NK-92 treated with Interleukin-12 subunit alpha and Interleukin-12 subunit beta, amount 100 ng/mL, for 24 hours (cell line): ENCODE measurements around the gene MPHOSPH9.

ENCODE experiments used
- DNase-seq: peaks from one replicate; lab custom pipeline; 2025; lab: John Stamatoyannopoulos, UW

MPHOSPH9 gene

DNA sequence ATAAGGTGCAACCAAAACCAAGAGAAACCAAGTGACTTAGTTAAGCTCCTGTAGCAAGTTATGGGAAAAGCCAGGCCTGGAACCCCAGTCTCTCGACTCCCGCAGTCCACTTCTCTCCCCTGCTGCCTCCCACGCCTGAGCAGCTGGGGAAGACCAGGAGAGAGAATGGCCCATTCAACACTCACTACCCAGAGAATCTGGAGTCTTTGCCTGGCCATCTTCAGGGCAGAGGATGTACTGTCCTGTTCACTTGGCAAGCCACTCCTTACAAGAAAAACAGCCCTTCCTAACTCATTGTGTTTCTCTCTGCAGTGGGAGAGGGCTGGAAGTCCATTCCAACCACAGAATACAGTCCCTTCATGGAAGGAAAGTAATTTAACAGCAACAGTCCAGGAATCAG, 83.9 kb downstream of the MPHOSPH9 start:
- no peak for DNase-seq

DNA sequence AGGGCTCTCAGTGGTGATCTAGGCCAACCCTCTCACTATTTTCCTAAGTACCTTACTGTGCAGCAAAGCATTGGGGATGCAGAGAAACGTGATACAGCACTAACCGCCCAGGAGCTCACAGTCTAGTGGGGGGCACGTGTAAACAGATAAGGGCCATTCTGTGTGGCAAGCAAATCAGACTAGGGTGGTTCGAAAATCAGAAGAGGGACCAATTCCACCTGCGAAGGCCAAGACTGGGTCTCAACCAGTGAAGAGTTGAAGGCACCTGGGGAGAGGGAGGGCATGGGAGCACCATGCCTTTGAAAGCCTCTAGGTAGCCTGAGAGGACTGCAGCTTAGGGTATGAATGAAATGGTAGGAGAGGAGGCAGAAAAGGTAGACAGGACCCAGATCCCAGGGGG, 84.3 kb downstream of the MPHOSPH9 start:
- no peak for DNase-seq

DNA sequence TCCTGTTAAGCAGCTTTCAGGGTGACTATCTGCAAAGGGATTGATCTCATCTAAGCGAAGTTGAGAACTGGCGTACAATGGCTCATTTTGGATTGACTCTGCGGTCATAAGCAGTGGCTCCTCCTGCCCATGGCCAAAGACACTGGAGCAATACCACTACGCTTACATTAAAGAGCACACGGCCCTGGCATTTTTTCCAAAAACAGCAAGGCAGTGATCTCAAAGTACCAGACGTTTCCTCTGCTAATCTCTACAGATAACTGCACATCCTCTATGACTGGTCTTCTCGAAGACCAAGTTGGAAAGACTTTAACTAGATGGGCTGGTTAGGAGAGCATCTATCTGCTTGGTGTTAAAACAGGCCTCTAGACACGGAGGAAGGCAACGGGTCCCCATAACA, 84.7 kb downstream of the MPHOSPH9 start:
- no peak for DNase-seq

DNA sequence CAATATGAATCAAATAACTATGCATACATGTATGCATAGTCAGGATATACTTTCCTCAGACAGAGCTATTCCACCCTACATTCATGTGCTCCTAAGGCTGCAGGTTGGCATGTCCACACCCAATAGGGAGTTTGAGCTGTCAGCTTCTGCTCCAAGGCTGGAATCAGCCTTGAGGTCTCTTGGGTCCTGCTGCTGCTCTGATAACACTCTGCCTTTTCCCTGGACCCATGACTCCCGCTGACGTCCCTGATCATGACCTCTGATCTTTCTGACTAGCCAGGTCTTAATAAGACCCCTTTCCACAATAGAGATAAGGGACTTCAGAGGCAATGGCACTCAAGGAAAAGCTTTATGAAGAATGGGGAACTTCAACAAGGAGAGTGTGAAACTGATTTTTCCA, 87.7 kb downstream of the MPHOSPH9 start:
- no peak for DNase-seq

DNA sequence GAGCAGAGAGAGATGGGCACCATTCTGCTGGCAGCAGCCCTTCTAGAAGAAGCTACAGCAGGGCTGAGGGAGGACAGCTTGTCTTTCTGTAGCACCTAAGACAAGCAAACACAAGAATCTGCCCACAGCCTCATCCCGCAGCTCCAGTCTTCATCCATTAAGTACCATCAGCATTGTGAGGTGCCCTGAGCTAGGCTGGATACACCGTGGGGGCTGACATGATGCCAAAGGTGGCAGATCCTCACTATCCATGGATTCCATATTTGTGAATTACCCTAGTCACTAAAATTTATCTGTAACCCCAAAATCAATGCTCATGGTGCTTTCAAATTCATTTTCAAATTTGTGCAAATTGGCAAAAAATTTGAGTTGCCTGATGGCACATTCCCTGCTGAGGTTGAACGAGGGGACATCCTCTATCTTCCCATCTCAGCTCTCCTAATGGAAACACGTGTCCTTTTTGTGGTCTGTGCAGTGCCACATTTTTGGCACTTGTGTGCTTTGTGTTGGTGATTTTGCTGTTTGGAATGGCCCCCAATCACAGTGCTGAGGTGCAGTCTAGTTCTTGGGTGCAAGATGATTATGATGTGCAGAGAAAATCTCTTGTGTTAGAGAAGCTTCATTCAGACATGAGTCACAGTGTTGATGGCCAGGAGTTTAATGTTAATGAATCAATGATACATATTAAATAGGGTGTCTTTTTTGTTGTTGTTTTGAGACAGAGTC, 89.0 kb downstream of the MPHOSPH9 start:
- DNase-seq = no peak

DNA sequence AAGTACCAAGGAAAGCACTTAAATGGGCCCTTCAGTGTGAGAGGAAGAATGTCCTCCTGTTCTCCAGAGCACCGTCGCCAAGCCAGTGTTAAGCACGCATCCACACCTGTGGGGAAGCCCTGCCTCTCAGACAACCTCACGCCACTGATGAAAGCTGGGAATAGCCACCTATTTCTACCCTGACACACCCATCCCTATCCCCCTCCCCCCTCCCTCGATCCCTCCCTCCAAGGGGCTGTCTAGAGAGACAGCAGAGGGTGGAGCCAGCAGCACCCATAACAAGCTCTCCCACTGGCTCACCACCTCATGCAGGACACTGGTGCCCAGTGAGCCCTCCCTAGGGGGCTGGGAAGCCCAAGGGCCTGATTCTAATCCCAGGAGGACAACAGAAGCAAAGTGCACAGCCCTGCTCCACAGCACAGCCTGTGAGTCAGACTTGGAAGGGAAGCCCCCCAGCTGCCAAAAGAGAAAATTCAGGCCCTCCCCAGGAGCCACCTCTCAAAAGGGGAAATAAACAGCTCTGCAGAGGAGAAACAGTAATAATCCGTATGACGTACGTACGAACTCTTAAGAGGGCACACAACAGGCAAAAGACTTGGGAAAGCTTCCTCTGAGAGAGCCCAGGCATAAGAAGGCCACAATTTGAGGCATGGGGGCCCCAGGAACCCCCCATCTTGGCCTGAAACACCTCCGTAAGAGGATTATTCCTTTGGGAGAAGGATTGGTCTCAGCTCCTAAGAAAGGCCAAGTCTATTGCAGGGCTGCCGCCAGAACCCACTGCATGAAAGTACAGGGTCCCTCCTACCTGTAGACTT, 89.8 kb downstream of the MPHOSPH9 start:
- DNase-seq = no peak

DNA sequence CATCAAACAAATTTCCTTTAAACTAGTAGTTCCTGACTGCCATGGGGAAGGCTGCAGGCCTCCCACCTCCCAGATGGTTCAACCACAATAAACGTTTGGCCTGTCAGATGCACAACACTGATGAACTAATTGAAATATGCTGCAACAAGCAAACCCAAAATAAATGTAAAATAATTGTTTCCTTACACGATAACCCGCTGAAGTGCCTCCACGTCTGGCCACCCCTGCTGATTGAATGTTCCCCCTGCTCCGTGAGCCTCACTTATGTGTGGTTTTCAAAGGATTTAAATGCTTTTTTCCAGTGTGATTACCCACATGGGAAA, 90.5 kb downstream of the MPHOSPH9 start:
- DNase-seq = no peak

DNA sequence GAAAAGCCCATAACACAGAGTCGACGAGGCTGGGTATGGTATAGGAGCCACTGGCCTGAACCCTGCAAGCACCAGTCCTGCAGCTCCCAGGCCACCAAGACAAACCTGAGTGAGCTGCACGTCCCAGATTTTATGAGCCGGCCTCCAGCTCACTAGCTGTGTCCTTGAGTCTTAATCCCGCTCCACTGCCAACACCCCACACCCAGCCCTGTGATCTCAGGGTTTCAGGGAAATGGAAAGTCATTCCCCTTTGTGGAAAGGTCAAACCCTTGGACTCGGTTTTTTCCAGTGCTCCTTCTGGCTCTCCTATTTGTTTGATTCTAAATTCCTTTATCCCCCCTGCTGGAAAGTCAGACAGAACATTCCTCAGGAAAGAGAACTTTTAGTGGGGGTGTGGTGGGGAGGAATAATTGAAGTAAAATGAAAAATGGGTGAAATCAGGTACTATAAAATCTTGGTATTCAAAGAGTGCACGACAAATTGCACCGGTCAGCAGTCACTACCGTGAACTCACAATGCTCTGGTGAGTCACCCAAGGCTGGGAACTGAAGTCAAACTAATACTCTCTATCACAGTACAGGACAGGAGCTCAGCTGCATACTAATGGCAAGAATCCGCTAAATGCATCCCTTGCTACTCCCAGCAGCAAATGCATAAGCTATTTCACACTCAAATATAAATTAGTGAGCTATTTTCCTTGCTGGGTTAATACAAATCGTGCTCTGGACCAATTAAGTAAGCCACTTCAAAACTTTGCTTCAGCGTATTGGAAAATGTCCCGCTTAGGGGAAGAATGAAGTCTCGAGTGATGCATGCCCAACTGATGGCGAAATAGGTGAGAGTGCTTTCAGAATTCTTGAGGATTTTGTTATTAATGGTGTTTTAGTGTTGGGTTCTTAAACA, 91.1 kb downstream of the MPHOSPH9 start:
- DNase-seq = no peak

DNA sequence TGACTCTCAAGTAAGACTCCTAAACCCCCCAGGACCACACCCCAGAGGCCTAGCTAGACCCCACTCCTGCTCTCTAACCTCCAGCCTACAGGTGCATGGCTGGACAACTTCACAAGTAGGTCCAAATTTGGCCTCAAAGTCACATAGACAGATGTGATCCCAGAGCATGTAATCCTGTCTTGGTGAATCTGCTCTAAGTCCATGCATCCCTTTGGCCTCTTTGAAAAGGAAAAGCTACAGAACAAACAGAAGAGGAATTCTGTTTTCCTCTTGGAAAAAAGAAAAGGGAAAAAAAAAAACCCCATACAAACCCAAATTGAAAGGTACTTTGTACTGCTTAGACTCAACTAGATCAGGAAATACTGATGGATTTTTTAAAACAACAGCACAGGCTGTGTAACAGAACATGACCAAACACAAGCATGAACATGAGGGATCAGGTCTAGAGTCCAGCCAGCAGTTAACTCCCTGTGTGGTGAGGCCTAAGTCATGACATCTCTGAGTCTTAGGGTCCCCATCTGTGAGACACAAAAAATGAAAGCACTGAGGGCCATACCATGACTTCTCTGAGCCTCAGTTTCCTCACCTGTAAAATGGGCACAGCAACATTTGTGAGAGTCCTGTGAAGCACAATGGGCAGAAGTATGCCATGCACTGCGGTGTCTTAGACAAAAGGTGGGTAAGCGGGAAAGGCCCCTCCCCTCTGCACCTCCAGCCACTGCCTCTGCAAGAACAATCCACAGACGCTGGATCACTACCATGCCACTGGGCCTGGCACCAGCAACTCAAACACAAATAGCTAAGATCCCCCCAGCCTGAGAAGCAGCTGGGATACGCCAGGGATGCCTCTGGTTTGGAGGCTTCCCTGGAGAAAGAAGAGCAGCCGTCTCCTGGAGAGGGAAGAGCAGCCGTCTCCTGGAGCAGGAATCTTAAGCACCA, 92.0 kb downstream of the MPHOSPH9 start:
- DNase-seq = no peak

DNA sequence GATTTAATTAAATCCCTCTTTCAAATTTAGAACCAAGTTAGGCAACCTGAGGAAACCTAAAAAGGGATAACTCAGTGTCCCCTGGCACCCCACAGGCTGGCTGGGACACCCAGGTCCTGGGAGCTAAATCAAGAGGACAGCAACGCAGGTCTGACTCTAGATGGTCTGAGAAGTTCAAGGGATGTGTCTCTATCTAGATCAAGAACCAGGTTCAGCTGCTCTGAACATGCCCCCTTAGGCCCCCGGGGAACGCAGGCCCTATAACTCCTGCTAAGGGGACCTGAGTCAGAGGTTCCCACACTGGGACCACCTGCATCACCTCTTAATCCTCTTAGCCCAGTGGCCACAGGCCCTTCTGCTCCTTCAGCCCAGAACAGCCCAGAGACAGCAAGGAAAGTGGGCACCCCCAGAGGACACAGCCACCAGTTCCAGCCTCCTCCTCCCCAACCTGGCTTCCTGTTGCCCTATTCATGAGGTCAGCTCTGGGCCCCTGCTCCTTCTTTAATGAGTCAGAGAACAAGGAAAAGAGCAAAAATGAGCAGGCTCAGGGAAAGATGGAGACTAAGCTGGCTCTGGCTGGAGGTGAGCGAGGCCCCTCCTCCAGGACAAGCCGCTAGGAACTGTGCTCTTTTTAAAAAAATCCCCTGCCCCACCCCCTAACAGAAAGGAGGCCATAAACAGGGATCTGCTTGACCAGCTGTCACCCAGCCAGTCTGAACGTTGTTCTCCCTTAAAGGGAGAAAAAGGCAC, 92.8 kb downstream of the MPHOSPH9 start:
- DNase-seq = no peak

DNA sequence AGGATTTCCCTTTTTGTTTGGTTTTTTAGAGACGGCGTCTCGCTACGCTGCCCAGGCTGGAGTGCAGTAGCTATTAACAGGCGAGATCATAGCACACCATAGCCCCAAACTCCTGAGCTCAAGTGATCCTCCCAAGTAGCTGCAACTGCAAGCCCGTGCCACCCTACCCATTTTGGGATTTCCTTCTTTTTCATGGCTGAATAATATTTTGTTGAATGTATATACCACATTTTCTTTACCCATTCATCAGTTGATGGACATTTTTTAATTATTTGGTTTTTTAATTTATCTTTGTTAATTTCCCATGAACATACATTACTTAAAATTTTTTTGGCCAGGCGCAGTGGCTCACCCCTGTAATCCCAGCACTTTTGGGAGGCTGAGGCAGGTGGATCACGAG, 97.3 kb downstream of the MPHOSPH9 start:
- DNase-seq = no peak

DNA sequence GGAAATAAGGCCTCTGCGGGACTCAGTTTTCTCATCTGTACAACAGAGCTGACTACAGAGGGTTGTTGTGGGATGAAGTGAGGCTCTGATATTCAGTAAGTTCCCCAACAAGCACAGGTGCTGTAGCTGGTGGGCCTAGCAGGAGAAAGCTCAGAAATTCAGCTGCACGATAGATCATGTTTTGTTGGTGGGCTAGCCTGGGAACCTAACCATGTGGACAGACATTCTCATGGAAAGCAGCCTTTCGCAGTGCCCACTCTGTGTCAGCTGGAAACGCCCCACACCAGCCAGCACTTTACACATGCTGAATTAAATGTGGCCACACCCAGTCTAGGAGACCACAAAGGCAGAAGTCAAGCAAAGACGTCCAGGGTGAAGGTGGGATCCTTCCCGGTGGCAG, 98.1 kb downstream of the MPHOSPH9 start:
- DNase-seq = no peak

DNA sequence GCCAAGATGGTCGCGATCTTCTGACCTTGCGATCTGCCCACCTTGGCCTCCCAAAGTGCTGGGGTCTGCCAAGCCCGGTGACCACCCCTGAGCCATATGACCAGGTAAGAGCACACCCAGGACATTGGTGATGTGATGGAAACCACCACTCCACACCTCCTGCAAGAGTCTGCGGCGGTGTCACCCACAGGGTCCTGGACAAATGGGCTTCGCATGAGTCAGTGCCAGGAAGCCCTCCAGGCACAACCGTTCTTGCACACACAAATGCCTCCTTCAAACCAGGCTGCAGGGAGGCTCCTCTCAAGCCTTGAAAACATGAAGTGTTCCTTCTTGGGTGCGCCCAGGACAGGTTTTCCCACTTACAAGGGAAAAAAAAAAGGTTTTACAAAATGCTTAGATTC, 98.7 kb downstream of the MPHOSPH9 start:
- no peak for DNase-seq

DNA sequence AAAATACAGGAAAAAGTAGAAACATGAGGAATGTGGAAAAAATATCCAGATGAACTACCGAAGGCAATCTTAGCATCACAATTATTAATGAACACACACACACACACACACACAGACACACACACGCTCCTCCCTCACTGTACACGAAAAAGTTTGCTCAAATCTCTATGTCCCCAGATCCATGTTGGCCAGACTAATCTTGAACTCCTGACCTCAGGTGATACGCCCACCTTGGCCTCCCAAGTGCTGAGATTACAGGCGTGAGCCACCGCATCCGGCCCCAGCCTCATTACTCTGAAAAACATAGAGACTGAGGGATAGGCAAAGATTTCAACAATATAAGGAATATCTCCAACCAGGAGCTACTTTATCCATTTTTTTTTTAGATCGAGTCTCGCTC, 99.2 kb downstream of the MPHOSPH9 start:
- no peak for DNase-seq

DNA sequence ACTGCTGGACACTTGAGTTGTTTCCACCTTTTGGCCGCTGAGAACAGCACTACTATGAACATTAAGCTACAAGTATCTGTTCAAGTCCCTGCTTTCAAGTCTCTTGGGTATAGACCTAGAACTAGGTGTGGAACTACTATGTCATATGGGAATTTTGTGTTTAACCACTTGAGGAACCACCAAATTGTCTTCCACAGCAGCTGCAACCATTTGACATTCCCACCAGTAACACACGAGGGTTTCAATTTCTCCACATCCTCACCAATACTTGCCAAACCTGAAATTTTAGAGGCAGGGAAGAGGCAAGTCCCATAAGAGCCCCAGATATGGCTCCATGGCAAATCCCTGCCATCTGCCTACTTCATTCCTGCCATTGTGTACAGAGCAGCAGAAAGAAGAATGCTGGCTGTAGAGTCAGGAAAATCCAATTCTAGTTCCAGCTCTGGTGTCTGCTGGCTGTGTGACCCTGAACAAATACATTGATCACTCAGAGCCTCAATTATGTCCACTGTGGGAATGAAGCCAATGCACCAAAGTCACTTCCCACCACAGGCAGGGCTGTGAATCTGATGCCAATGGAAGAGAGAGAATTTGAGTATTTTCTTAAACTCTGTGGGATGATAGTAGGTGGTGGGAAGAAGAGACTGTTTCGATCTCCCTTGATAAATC, 99.9 kb downstream of the MPHOSPH9 start:
- no peak for DNase-seq

DNA sequence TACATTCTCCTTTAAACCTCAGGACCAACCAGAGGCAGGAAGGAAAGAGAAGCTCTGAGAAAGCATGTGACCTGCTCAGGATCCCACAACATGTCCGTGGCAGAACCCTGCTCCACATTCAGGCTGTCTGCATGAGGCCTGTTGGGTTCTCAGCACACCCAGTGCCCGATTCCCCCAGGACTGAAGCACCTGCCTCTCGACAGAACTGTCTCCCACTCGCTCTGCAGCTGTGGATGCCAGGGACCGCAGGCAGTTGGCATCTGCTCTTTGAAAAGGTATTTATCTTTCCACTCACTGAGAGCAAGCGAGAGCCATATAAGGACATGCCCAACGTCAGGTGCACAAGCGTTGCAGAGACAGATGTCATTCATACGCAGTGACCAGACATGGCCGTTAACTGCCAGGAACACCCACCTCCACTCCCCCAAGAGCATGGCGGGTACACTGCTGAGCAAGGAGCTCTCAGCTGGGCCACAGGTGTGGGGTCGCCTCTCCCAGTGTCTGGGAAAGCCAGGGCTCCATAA, 101.0 kb downstream of the MPHOSPH9 start:
- DNase-seq = no peak

DNA sequence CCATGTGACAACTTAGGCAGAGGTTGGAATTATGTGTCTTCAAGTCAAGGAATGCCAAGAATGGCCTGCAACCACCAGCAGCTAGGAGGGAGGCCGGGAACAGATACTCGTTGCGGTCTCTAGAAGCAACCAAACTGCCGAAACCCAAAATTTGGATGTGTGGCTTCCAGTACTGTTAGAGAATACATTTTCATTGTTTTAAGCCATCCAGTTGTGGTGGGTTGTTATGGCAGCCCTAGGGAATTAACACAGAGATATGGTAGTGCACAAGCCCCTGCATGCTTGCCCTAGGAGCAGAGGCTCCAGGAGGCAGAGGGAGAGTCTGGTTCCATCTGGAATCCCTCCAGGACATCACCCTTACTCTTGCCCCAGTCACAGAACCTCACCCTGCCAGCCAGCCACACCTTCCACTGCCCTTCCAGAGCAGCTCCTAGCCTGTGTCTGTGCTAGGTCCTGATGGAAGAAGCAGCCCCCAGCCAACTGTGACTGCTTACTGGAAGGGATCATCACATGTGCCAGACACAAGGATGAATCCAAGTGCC, 101.6 kb downstream of the MPHOSPH9 start:
- DNase-seq = no peak

DNA sequence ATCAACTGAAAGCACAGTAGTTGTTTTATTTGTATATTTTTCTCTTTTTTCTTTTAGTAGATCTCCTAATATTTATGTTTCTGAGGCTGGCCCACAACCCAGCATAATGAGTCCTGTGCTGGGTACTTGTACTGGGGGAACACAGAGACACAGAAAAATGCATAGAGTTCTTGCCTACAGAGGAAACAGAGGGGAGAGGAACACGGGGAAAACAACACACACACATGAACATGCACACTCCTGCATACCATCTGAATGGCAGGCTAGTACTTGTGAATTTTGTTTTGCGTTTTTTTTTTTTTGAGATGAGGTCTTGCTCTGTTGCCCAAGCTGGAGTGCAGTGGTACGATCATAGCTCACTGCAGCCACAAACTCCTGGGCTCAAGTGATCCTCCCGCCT, 103.3 kb downstream of the MPHOSPH9 start:
- DNase-seq = no peak

DNA sequence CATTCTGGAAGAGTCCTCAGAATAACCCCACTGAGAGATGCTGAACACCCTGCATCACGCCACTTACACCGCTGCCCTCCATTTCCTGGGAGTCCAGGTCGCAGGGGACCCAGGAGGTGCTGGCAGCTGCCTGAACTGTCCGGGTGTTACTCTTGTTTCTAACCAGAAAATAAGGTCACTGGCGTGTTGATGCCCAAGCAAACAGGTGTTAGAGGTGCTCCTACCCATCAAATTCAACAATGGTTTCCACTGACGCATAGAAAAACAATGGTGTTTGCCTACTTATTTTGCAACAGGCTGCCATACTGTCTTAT, 105.8 kb downstream of the MPHOSPH9 start:
- DNase-seq = no peak
